MM.1S (cell line): ENCODE measurements around the gene PROK2.

ENCODE experiments used
- DNase-seq: peaks from one replicate; pipeline ENCODE4 v3.0.0-alpha.2; 2015
- H2AFZ ChIP-seq: fragments of 300-600 bp; sonication (generic); 2 replicates; pipeline ENCODE4 v1.6.0; 2016; ENCODE audit warnings: antibody characterized with exemption, low read length
- H3F3A ChIP-seq: fragments of 300-600 bp; sonication (generic); 2 replicates; pipeline ENCODE4 v1.6.1; 2016; ENCODE audit warnings: mild to moderate bottlenecking, antibody characterized with exemption, low read length, moderate library complexity, mixed read lengths; ENCODE audit not compliant: insufficient read depth
- H3K27ac ChIP-seq: fragments of 300-600 bp; sonication (generic); 2 replicates; pipeline ENCODE4 v1.5.1; 2016; ENCODE audit warnings: mild to moderate bottlenecking, low read length
- H3K27me3 ChIP-seq: fragments of 300-600 bp; sonication (generic); replicated peaks from 2 replicates; pipeline ENCODE4 v1.6.0; 2016; ENCODE audit warnings: low read length; ENCODE audit not compliant: insufficient read depth
- H3K36me3 ChIP-seq: fragments of 300-600 bp; sonication (generic); replicated peaks from 2 replicates; pipeline ENCODE4 v1.6.1; 2016; ENCODE audit warnings: mild to moderate bottlenecking, low read length, mixed read lengths; ENCODE audit not compliant: insufficient read depth
- H3K4me1 ChIP-seq: fragments of 300-600 bp; sonication (generic); 2 replicates; pipeline ENCODE4 v1.6.1; 2016; ENCODE audit warnings: low read length, mixed read lengths
- H3K4me2 ChIP-seq: fragments of 300-600 bp; sonication (generic); 2 replicates; pipeline ENCODE4 v1.6.0; 2016; ENCODE audit warnings: low read depth, low read length
- H3K4me3 ChIP-seq: fragments of 300-600 bp; sonication (generic); 2 replicates; pipeline ENCODE4 v1.5.1; 2016; ENCODE audit warnings: low read length, mixed read lengths
- H3K79me2 ChIP-seq: fragments of 300-600 bp; sonication (generic); 2 replicates; pipeline ENCODE4 v1.6.1; 2016; ENCODE audit warnings: mixed run types, low read length, mixed read lengths
- H3K9ac ChIP-seq: fragments of 300-600 bp; sonication (generic); 2 replicates; pipeline ENCODE4 v1.6.1; 2016; ENCODE audit warnings: low read length, mixed read lengths
- H3K9me2 ChIP-seq: fragments of 300-600 bp; sonication (generic); replicated peaks from 2 replicates; pipeline ENCODE4 v1.6.1; 2016; ENCODE audit warnings: mild to moderate bottlenecking, low read length, mixed read lengths; ENCODE audit not compliant: insufficient read depth
- H3K9me3 ChIP-seq: fragments of 300-600 bp; sonication (generic); replicated peaks from 2 replicates; pipeline ENCODE4 v1.6.1; 2016; ENCODE audit warnings: mild to moderate bottlenecking, low read length, mixed read lengths; ENCODE audit not compliant: insufficient read depth
- H4K20me1 ChIP-seq: fragments of 300-600 bp; sonication (generic); 2 replicates; pipeline ENCODE4 v1.6.1; 2016; ENCODE audit warnings: mild to moderate bottlenecking, low read length, moderate library complexity, mixed read lengths; ENCODE audit not compliant: insufficient read depth
- EZH2 ChIP-seq: fragments of 300-600 bp; sonication (generic); optimal IDR thresholded peaks from 2 replicates; pipeline ENCODE3; 2017; ENCODE audit warnings: low read depth, mild to moderate bottlenecking, antibody characterized with exemption, low read length, mixed read lengths
- EZH2phosphoT487 ChIP-seq: fragments of 300-600 bp; sonication (generic); IDR thresholded peaks from 2 replicates; pipeline ENCODE4 v1.6.1; 2018; ENCODE audit warnings: antibody characterized with exemption, low read length
- TF ChIP-seq, protein P1 (sequence below): fragments of 300-600 bp; sonication (generic); IDR thresholded peaks from 2 replicates; pipeline ENCODE4 v1.5.1; 2016; ENCODE audit warnings: antibody characterized with exemption, low read length, mixed read lengths

PROK2 gene

DNA sequence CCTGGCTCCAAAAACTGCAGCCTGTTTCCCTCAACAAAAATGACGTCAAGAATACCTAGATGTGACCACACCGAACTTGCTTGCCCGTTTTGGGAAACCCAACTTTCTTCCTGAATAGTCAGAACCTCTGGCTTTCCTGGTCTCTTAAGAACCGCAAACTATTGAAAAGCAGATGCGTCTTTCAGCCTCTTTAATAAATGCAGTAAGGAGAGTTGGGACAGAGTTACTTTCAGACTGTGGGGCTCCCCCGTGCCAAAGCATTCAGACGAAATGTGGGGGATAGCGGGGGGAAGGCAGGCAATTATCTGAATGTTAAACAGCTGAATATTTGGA, 1.2 kb upstream of the PROK2 start:
- Histone ChIP-seq H3K27me3 (peaks cover 7% of the 10 kb centered on the region; the same call in 1 of the 2 replicates), H3K79me2 (no peaks in the 10 kb centered on the region), H3K9me3 (no peaks in the 10 kb centered on the region), H3K9me2 (no peaks in the 10 kb centered on the region), H3K4me3 (no peak overlapping the region), H3K9ac (no peak overlapping the region), H3K27ac (no peak overlapping the region), H4K20me1 (no peaks in the 10 kb centered on the region), H3F3A (no peaks in the 10 kb centered on the region), H2AFZ (no peak overlapping the region), H3K4me2 (no peak overlapping the region), H3K36me3 (no peaks in the 10 kb centered on the region), H3K4me1 (no peaks in the 10 kb centered on the region)
- no peak for DNase-seq
- TF ChIP-seq EZH2phosphoT487 (no peak), EZH2 (no peak)
- TF ChIP-seq, protein P1, sequence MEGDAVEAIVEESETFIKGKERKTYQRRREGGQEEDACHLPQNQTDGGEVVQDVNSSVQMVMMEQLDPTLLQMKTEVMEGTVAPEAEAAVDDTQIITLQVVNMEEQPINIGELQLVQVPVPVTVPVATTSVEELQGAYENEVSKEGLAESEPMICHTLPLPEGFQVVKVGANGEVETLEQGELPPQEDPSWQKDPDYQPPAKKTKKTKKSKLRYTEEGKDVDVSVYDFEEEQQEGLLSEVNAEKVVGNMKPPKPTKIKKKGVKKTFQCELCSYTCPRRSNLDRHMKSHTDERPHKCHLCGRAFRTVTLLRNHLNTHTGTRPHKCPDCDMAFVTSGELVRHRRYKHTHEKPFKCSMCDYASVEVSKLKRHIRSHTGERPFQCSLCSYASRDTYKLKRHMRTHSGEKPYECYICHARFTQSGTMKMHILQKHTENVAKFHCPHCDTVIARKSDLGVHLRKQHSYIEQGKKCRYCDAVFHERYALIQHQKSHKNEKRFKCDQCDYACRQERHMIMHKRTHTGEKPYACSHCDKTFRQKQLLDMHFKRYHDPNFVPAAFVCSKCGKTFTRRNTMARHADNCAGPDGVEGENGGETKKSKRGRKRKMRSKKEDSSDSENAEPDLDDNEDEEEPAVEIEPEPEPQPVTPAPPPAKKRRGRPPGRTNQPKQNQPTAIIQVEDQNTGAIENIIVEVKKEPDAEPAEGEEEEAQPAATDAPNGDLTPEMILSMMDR: no peak

DNA sequence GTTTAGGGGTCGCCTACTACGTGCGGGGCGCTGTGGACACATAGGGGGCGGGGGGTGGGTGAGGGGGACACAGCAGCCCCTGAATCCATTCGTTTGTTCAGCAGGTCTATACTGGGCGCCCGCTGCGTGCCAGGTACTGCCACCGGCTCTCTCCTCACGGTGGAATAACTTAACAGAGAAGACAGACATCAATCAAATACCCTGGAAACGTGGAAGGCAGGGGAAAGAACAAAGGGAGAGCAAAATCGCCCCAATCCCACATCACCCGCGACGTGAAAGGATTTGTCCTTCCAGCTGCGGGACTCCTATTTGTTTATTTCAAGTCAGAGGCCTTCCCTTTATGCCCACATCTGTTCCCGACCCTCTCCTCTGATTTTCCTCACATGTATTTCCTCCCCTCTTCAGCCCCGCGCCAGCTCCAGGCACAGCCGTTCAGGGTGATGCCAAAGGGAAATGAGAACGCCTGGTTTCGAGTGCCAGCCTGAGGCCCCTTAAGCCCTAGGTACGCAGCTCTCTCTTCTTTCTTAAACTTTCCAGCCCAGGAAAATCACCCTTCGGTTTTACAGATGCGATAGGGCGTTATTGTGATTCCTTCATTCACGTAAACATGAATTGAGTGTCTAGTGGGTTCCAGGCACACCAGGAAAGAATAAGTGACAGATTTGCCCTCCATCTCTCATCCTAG, 726 bp upstream of the PROK2 start:
- no peak for DNase-seq
- no peaks in the 10 kb centered on the region for H3K79me2 ChIP-seq
- no peak overlapping the region for H3K9ac ChIP-seq
- H3K9me2 ChIP-seq: no peaks in the 10 kb centered on the region
- peaks cover 7% of the 10 kb centered on the region; the same call in 1 of the 2 replicates for H3K27me3 ChIP-seq
- no peak overlapping the region for H2AFZ ChIP-seq
- H3K9me3 ChIP-seq: no peaks in the 10 kb centered on the region
- no peaks in the 10 kb centered on the region for H3F3A ChIP-seq
- no peaks in the 10 kb centered on the region for H3K36me3 ChIP-seq
- no peaks in the 10 kb centered on the region for H3K4me1 ChIP-seq
- TF ChIP-seq, protein P1: no peak
- no peak for TF ChIP-seq EZH2phosphoT487
- no peak overlapping the region for H3K4me2 ChIP-seq
- no peaks in the 10 kb centered on the region for H4K20me1 ChIP-seq
- no peak overlapping the region for H3K27ac ChIP-seq
- no peak overlapping the region for H3K4me3 ChIP-seq

DNA sequence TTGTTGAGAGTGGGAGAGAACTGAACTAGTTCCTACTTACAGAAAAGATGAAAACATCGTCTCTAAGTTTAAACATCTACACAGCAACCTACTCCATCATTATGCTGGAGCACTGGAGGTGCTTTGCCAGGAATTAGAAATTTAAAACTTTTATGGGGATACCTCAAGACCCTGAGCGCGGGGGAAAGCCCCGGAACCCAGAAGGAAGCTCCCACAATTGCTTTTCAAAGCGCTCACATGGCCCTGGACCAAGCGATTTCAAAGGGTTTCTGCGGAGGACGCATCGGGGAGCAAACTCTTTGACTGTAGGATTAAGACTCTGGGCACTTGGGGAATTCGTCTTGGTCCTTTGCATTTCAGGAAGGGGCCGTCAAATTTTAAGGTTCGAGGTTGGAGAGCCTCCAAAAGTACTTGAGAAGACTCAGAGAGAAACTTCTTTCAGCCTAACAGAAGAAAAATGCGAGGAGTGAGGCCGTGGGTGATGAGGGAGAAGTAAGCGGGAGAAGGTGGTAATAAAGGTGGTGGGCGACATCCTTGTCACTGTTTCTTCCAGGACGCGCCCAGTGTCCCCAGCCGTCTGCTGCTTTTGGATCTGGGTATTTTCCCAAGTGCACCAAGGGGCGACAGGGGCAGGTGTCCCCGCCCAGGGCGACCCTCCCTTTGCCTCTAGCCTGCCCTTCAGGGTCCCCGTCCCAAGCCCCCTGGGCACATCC, 591 bp downstream of the PROK2 start:
- H3F3A ChIP-seq: no peaks in the 10 kb centered on the region
- no peak overlapping the region for H2AFZ ChIP-seq
- peaks cover 7% of the 10 kb centered on the region; the same call in 1 of the 2 replicates for H3K27me3 ChIP-seq
- H3K4me3 ChIP-seq: 0 out of 2 replicates have a peak overlapping the region, but pooled peaks have one; percentile 15
- H4K20me1 ChIP-seq: no peaks in the 10 kb centered on the region
- H3K79me2 ChIP-seq: no peaks in the 10 kb centered on the region
- no peak for DNase-seq
- no peak overlapping the region for H3K27ac ChIP-seq
- peak overlapping the region; percentile 24; the same call in 1 of the 2 replicates for H3K4me2 ChIP-seq
- H3K9me2 ChIP-seq: no peaks in the 10 kb centered on the region
- no peaks in the 10 kb centered on the region for H3K9me3 ChIP-seq
- no peak overlapping the region for H3K9ac ChIP-seq
- no peaks in the 10 kb centered on the region for H3K4me1 ChIP-seq
- H3K36me3 ChIP-seq: no peaks in the 10 kb centered on the region
- TF ChIP-seq, protein P1: no peak
